ENCODE data around the gene SMPD1. TPM values are rescaled to one million over a fixed set of nuclear protein-coding genes. Genes with fewer than 3 reads are reported as not detected.
A peak's percentile ranks its signal among the peaks of the same experiment; 100 is the strongest.

SMPD1 gene
- total RNA-seq, 2 donors from 2014 or later, result 50.8 to 136 TPM

DNA sequence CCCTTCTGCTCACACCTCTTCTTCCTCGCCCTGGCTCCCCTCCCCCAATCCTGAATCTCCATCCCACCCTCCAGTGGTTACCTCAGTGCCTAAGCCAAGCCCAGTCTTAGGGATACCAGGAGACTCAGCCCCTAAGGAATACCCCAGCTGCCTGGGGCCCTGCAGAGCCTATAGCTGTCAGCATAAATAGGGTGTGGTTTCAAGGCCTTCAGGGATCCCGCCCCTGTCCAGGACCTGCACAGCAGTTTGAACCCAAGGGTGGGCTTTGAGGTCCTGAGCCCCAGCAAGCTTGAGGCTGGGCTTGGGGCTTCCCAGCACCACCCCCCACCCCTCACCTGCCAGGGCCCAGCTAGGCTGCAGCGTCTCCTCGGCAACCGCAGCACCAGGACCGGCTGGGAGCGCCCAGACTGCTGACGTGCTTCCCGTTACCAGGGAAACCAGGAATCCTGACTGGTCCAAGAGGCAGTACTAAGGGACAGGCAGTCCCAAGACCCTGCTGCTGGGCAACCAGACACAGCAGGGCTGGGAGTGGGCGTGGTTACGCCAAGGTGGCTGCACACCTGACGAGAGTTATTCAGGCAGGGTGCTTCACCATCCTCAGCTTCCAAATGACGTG, 14.9 kb downstream of the SMPD1 start:
- no peak for DNase-seq
- peak; percentile 25 for ATAC-seq
- intact Hi-C loops (cut with DNase I, micrococcal nuclease), result no loop called here

DNA sequence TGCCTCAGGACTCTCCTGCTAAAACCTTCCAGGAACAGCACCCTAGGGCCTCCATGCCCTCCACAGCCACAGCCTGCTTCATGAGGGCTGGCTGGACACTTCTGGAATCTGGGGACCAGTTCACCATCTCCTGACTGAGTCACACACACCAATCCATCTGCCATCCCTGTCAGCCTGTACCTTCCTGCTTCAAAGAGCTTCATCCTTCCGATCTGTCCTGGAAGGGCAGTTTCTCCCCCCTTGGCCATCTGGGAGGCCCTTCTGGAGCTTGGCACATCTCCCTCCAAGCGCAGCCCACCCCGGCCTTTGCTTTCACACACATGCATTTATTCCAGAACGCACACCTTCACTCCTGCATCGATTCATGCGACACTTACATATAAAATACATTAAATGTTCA, 15.6 kb downstream of the SMPD1 start:
- DNase-seq, result no peak
- intact Hi-C loops (cut with DNase I, micrococcal nuclease), result no loop called here
- no peak for ATAC-seq

DNA sequence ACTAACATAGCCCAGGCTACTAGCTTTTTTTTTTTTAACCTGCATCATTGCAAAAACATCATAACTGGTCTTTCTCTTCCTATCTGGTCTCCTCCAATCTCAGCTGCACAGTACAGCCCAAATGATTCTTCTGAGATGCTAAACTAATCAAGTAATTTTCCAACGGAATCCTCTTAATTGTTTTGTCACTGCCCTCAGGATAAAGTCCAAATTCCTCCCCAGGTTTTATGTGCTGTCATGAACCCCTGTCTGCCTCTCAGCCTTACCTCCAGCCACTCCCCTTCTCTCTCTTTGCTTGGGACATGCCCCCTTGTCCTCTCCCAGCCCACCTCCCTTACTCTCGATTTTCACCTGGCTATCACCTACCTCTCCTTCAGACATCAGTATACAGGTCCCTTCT, 16.1 kb downstream of the SMPD1 start:
- ATAC-seq (peak; percentile 52), DNase-seq (no peak)
- intact Hi-C loops (cut with DNase I, micrococcal nuclease), result no loop called here

DNA sequence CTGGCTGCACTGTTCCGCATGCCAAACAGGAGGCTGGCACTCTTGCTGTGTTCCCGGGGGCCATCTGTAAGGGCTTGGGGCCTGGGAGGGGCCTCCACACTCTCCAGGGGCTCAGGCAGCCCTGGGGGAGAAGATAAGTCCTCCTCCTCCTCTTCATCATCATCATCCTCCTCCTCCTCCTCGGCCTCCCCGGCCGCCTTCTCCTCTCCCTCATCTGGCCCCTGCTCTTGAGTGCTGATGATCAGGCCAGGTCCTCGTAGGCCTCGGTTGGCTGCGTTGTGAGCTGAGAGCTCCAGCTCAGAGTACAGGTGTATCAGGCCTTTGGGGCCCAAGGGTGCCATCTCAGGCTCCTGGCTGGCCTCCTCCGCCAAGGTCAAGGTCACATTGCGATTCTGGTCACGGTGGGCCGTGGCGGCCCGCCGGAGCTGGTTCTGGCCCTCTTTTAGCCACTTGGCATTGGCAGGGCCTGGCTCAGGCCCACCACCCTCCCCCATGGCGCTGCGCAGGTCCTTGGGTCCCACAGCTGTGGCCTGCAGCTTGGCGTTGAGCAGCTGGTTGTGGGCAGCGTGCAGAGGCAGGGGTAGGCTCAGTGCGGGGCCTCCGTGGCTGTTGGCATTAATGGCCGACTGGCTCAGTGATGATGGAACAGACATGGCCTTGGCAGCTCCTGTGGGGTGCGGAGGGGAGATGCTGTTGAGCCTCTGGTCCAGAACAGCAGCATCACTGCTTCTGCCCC, 20.6 kb downstream of the SMPD1 start:
- intact Hi-C loops (cut with DNase I, micrococcal nuclease), result no loop called here
- DNase-seq (no peak), ATAC-seq (no peak)

DNA sequence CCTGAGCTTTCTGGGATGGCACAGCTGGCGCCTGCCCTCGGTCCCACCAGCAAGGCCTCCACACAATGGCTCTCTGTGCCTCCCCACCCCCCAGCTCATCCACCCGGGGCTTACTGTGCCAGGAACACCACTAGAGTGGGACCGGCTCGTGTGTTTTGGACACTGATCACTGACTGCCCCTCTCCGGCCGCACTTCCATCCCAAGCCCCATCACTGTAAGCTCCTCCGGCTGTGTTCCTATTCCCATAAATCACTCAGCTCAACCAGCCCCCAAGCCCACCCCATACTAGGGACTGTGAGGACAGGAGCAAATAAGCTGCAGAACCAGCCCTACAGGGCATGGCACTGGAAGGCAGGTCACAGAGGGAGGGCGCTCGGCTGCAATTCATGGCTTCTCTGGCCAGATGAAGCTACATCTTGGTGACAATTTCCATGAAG, 21.3 kb downstream of the SMPD1 start:
- DNase-seq (no peak), ATAC-seq (no peak)
- intact Hi-C loops (cut with DNase I, micrococcal nuclease), result no loop called here

DNA sequence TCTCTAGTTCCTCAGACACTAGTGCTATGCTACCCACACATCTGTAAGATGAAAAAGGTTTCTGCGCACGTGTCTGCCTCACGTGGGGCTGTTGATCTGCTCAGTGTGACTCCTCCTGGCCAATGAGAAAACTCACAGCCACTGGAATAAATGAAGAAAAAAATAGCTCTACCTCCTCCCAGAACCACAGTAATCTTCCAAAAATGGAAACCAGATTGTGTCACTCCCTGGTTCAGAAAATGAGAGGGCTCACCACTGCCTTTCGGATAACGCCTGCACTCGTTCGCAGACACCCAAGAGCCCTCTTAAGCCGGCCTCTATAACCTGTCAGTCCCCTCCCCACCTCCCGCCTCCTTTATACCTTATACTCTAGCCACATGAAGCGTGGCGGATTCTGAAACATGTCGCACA, 23.5 kb downstream of the SMPD1 start:
- ATAC-seq (no peak), DNase-seq (no peak)
- intact Hi-C loops (cut with DNase I, micrococcal nuclease), result no loop called here

DNA sequence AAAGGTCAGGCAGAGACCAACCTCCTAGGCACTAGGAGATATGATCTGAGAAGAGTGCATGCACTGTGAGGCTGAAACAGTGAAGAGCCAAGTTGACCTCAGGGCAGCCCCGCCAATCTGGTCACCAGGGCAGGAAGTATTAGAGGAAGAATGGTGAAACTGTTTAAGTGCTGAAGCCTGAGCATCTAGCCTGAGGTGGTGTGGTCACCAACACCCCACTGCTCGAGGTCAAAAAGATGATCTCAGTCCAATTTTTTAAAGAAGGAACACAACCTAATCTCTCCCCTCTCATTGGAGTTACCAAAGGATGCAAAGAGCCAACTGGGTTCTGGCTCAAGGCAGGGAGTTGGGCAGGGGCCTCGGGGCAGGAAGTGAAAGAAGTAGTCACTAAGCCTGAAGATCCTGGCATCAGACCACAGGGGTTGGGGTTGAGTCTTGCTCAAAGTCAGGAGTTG, 24.6 kb downstream of the SMPD1 start:
- intact Hi-C loops (cut with DNase I, micrococcal nuclease), result no loop called here
- no peak for DNase-seq
- no peak for ATAC-seq

DNA sequence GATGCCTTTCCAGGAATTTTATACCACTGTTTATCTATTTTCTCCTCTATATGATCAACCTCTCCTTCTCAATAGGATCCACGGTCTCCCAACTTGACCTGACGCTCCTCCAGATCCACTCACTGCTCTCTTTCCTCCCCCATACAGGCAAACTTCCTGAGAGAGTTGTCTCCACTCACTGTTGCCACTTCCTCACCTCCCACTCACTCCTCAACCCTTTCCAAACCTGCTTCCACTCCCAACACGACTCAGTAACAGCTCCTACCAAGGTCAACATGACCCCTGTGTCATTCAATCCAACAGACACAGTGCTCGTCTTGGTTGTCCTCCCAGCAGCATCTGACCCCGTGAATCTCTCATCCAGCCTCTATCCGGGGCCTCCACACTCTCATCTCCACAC, 25.5 kb downstream of the SMPD1 start:
- intact Hi-C loops (cut with DNase I, micrococcal nuclease), result no loop called here
- ATAC-seq (no peak), DNase-seq (no peak)

DNA sequence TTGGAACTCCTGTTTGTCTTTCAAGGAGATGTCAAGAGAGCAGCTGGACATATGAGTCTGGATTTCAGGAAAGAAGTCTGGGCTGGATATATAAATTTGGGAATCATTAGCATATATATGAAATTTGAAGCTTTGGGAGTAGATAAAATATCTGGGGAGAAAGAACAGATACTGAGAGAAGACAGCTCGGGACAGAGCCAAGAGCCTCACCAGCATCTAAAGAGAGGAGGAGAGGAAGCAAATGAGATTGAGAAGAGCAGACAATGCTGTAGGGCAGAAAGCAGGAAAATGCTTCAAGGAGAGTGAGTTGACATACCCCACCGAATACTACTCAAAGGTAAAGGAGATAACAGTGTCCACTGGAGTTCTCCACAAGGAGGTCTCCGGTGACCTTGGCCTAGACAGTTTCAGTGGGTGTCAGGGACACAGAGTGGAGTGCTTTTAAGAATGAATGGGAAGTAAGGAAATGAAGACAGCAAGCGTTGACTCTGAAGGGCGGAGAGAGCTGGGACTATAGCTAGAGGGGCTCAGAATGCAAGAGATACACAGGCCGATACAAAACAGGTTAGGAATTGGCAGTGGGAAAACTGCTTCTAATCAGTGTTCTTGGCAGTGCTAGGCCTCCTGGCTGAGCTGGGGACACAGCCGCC, 27.8 kb downstream of the SMPD1 start:
- DNase-seq (no peak), ATAC-seq (peak; percentile 40)
- intact Hi-C loops (cut with DNase I, micrococcal nuclease), result no loop called here

DNA sequence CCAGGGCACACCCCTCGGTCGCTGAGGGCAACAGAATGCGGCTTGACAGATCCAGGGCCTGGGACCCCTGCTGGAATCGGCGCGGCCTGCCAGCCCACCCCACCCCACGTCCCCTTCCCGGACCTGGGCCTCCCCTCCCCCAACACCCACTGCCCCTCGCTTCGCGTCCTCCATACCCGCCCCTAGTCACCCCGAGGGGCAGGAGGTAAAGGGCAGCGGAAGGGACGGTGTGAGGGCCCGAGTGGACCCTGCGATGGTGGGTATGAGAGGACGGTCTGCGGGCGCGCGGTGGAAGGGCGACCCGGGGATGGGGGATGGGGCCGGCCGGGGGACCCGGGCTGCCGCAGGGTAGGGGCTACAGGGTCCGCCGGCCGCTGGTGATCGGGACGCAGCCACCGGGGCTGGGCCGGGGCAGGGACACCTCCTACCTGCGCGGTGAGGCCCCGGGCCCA, 28.3 kb downstream of the SMPD1 start:
- DNase-seq (peak in 1 of 2 donors; percentile 38), ATAC-seq (peak; percentile 21)
- intact Hi-C loops (cut with DNase I, micrococcal nuclease), result no loop called here

DNA sequence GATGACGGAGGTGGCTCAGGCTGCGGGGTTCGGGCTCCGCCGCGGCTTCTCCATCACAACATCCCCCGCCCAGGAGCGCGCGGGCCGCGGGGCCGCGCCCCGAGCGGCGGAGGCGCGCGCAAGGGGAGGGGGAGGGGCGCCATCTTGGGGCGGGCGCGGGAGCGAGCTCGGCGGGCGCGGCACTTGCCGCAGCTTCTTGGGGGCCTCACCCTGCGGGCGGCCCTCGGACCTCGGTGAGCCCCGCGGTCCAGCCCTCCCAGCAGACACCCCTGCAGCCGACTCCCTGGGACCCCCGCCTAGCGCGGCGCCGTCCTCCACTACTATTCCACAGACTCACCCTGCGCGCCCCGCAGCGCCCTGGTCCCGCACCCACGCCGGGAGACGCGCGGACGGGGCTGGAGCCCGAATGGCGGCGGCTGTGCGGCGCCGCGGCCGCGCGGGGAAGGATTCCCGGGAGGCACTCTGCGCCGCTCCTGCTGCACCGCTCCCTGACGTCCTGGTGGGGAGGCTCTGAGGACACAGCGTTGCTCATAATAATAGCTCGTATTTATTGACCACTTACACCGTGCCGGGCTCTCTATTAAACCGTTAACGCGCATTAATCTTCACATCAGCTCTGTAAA, 28.8 kb downstream of the SMPD1 start, which contains the start of gene APBB1:
APBB1 (minus strand) TSS at position 86 of the 623 bp plus-strand sequence. CDS start 7,747 bp downstream, outside the sequence.
- intact Hi-C loops (cut with DNase I, micrococcal nuclease), result no loop called here
- peak; percentile 96 for ATAC-seq
- peak; percentile 44 to 76 for DNase-seq

DNA sequence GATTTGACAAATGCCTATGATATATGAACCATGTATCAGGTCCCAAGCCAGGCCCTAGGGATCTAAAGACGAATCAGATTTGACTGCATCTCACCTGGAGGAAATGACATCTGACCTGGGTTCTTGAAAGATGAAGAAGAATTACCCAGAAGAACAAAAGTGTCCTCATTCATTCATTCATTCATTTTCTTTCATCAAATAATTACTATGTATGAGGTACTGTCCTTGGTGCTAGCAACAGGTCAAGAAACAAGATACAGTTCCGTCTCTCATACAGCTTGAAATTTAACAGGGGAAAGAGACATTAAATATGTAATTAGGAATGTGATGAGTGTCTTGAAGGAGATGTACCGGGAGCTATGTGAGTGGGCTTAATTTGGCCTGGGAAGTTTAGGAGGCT, 30.4 kb downstream of the SMPD1 start:
- intact Hi-C loops (cut with DNase I, micrococcal nuclease), result no loop called here
- DNase-seq (no peak), ATAC-seq (no peak)

DNA sequence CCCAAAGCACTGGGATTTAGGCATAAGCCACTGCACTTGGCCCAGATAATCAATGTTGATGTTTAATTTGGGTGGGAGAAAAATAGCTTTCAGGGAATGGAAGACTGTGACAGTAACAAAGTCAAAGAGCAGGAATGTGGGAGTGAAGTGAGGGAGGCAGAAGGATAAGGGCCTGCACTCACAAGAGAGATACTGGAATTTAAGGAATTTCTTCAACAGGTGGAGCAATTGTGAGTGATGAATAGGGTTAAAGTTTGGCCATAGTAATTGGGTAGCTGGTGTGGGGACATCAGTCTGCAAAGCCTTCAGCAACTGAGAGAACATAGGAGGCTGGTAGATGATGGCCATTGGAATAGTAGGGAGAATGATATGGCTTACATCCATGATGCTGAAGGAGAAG, 37.2 kb downstream of the SMPD1 start:
- intact Hi-C loops (cut with DNase I, micrococcal nuclease), result no loop called here
- ATAC-seq (no peak), DNase-seq (no peak)

DNA sequence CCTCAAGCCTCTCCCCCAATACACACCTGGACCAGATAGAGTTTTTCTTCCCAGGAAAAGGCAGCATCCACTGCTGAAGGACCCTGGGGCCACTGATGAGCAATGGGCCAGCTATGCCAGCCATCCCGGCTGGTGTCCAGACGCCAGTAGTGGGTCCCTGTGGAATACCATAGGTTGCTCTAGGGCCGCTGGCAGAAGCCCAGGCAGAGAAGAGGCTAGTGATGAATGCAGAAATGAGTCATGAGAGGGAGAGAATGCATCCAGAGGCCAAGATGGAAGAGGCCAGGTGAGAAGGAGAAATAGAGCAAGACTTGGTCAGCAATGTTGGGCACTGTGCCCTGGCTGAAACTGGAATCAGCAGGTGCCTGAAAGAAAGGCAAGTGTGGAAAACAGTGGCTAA, 41.6 kb downstream of the SMPD1 start:
- ATAC-seq (no peak), DNase-seq (no peak)
- intact Hi-C loops (cut with DNase I, micrococcal nuclease), result loop anchor here in 1 of 2 donors (10.0 kb wide), 1 partner anchor 73 kb away; no protein-coding TSS in a partner anchor

DNA sequence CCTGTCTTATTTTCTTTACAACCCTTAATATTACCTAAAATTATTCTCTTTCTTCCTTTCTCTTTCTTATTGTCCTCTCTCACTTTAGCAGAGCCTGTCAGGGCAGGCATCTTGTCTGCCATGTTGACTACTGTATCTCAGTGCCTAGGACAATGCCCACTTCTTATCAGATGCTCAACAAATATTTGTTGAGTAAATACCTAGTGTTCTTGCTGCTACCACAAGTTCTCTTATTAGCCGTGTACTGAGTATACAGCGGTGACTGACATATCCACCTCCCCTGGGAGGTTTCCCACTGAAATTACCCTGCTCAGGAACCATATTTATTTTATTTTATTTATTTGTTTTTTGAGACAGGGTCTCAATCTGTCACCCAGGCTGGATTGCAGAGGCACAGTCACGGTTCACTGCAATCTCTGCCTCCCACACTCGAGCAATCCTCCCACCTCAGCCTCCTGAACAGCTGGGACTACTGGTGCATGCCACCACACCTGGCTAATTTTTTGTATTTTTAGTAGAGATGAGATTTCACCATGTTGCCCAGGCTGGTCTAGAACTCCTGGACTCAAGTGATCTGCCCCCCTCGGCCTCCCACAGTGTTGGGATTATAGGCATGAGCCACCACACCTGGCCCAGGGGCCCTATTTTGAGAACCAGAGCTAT, 43.9 kb downstream of the SMPD1 start:
- DNase-seq (no peak), ATAC-seq (peak; percentile 73)
- intact Hi-C loops (cut with DNase I, micrococcal nuclease), result loop anchor here in 1 of 2 donors (10.0 kb wide), 1 partner anchor 71 kb away; no protein-coding TSS in a partner anchor

DNA sequence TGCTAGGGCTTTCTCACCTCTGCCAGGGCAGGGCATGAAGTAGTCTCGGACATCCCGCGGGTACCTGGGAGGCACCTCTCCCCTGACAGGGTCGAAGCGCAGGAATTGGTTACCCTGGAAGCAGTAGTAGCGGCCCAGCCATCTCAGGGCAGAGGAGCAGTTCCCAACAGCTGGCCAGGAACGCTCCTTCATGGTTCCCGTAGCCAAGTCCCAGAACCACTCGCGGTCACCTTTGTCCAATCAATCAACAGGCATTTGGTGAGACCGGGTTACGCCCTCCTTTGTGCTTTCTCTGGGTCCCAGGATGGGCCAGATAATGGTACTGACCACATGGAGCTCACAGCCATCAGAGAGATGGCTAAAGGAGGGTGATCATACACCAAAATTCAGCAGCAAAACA, 47.1 kb downstream of the SMPD1 start:
- ATAC-seq (no peak), DNase-seq (no peak)
- intact Hi-C loops (cut with DNase I, micrococcal nuclease), result loop anchor here in 1 of 2 donors (10.0 kb wide), 1 partner anchor 67 kb away; no protein-coding TSS in a partner anchor

DNA sequence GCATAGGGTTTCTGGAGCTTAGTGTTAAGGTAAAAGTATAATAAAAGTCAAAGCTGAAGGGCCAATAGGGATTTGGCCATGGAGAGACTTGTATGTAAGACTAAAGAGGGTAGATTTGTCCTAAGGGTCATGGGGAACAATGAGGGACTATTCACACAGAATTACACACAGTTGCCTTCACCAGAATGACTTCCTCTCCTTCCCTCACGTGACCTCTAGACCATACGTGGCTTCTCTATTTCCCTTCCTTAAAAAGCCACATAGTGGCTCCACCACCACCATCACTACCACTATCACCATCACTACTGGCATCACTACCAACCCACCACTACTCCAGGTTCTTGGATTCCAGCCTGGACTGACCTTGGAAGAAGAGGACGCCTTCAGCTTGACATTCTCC, 47.7 kb downstream of the SMPD1 start:
- intact Hi-C loops (cut with DNase I, micrococcal nuclease), result loop anchor here in 1 of 2 donors (10.0 kb wide), 1 partner anchor 67 kb away; no protein-coding TSS in a partner anchor
- ATAC-seq (no peak), DNase-seq (no peak)

DNA sequence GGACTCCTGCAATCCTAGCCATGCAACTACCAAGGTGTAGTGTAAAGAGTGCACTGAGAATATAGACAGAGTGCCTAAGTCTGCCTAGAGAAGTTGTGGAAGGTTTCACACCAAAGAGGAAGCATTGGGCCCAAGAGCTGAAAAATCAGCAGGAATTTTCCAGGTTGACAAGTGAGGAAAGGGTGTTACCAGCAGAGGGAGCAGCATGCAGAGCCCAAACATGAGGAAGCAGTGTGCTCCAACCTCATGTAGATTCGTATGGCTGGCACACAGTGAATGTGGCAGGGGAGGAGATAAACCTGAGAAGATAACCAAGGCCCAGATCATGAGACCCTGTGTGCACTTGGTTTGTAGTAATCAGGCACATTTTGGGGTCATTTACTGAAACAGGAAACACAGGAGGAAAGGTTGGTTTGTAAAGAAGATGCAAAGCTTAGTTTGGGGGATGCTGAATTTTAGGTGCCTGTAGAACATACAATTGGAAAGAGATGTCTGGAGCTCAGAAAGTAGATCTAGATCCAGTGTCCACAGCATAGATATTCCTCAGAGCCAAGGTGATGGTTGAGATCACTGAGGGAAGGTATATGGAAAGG, 48.8 kb downstream of the SMPD1 start:
- intact Hi-C loops (cut with DNase I, micrococcal nuclease), result loop anchor here in 1 of 2 donors (10.0 kb wide), 1 partner anchor 66 kb away; no protein-coding TSS in a partner anchor
- DNase-seq (peak; percentile 47 to 65), ATAC-seq (peak; percentile 82)
